ENCODE results near the gene SLC6A13.

DNA sequence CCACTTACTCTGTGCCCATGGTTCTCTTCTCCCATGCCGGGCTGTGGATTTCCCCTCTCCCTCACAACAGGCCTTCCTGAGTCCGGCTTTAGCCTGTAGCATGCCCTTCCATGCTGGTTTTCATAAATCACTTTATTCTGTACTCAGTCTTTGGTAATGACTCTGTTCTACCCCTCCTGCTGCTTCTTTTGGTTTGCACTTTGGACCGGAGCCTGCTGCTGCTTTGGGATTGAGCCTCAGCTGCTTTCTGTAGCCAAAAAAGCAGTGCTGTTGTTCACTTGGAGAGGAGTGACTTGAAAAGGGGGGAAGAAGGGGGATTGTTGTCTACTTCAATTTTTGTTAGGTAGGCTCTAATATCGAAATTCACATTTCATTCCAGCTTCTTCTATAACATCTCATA lies 8.5 kb upstream of the SLC6A13 start:
- TF ChIP-seq, protein P1, sequence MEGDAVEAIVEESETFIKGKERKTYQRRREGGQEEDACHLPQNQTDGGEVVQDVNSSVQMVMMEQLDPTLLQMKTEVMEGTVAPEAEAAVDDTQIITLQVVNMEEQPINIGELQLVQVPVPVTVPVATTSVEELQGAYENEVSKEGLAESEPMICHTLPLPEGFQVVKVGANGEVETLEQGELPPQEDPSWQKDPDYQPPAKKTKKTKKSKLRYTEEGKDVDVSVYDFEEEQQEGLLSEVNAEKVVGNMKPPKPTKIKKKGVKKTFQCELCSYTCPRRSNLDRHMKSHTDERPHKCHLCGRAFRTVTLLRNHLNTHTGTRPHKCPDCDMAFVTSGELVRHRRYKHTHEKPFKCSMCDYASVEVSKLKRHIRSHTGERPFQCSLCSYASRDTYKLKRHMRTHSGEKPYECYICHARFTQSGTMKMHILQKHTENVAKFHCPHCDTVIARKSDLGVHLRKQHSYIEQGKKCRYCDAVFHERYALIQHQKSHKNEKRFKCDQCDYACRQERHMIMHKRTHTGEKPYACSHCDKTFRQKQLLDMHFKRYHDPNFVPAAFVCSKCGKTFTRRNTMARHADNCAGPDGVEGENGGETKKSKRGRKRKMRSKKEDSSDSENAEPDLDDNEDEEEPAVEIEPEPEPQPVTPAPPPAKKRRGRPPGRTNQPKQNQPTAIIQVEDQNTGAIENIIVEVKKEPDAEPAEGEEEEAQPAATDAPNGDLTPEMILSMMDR (IDR thresholded peaks at IDR 0.05) = no peak
- no peak for TF ChIP-seq POLR2A (IDR thresholded peaks at IDR 0.05)
